Erythroblast (primary cell): ENCODE data around the gene SURF4.

Source experiments
- GATA1 ChIP-seq: IDR thresholded peaks from 2 replicates; pipeline ENCODE4 v1.6.1; 2011; ENCODE audit warnings: low read depth, mild to moderate bottlenecking, control low read depth, low read length, moderate library complexity
- POLR2A ChIP-seq: IDR thresholded peaks from 2 replicates; pipeline ENCODE4 v1.6.1; 2011; ENCODE audit warnings: mild to moderate bottlenecking, low read length

DNA sequence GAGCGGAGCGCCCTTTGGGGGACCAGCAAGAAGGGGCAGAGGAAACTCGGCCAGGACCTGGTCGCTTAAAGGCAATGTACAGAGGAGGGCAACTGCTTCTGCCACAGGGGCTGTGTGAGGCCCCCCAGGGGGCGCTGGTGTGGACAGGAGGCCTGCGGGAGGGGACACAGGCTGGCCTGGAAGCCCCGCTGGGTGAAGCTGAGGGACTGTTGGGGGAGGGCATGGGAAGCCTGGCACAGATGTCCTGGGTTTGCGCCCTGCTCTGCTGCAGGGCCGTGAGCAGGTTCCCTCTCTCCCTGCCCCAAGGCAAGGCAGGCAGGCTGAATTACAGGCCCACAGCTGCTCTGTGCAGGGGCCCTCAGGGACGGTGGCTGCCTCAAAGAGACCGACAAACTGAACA lies 33.3 kb downstream of the SURF4 start:
- TF ChIP-seq POLR2A (no peak), GATA1 (no peak)
